A204.1 (cell line): ENCODE results near the gene PCNT.

Experiments
- FAIRE-seq: peaks from 2 replicates; lab custom pipeline; 2012; peaks lifted over from hg19 to GRCh38; lab: Jason Lieb, UNC

The PCNT gene

DNA sequence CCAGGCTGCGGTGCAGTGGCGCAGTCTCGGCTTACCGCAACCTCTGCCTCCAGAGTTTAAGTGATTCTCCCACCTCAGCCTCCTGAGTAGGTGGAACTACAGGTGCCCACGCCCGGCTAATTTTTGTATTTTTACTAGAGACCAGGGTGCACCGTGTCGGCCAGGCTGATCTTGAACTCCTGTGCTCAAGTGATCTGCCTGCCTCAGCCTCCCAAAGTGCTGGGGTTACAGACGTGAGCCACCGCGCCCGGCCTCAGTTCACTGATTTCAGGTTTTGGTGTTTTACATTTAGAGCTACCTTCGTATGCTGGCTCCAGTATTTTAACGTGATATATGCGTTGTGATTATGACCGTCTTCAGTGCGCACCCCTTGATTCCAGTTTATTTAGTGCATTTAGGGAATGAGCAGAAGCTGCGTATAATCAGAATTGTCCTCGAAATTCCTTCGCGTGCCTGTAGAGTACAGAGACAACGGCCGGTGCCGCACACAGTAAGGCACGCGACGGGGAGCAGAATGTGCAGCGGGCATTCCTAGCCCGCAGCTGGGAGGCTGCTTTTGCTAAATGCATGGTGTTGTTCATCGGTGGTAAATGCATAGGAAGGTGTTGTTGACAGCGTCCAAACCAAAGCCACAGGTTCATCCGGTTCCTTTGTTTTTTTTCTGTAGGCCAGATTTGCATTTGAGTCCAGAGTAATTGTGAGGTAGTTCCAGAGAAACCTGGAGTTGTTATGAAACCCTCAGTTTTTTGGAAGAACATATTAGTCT lies 85.9 kb downstream of the PCNT start:
- no peak for FAIRE-seq

DNA sequence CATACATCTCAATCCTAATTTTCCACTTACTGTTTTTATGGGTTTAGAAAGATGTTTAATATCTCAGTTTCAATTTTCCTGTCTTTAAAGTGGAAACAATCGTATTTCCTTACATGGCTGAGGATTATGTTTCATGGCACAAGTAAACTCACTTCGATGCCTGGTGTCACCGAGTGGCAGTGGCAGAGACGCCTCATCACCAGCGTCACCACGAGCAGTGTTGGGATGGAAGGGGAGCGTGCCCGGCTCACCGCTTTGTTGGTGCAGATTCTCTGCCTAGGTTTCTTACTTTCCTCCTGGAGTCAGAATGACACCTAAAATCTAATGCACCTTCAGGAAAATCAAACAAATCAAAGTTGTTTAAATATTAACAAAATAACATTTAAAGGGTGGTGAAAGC lies 86.6 kb downstream of the PCNT start:
- no peak for FAIRE-seq

DNA sequence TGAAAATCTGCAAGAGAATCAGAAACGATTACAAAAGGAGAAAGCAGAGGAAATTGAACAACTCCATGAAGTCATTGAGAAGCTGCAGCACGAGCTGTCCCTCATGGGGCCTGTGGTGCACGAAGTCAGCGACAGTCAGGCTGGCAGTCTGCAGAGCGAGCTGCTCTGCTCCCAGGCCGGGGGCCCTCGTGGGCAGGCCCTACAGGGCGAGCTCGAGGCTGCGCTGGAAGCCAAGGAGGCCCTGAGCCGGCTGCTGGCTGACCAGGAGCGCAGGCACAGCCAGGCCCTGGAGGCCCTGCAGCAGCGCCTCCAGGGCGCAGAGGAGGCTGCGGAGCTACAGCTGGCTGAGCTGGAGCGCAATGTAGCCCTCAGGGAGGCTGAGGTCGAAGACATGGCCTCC lies 87.3 kb downstream of the PCNT start:
- FAIRE-seq: no peak

DNA sequence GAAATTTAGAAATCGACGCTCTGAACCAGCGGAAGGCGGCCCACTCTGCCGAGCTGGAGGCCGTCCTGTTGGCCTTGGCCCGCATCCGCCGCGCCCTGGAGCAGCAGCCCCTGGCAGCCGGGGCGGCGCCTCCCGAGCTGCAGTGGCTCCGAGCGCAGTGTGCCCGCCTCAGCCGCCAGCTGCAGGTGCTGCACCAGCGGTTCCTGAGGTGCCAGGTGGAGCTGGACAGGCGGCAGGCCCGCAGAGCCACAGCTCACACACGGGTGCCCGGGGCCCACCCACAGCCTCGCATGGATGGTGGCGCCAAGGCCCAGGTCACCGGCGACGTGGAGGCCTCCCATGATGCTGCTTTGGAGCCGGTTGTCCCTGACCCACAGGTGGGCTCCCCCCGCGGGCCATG lies 87.7 kb downstream of the PCNT start:
- FAIRE-seq: no peak

DNA sequence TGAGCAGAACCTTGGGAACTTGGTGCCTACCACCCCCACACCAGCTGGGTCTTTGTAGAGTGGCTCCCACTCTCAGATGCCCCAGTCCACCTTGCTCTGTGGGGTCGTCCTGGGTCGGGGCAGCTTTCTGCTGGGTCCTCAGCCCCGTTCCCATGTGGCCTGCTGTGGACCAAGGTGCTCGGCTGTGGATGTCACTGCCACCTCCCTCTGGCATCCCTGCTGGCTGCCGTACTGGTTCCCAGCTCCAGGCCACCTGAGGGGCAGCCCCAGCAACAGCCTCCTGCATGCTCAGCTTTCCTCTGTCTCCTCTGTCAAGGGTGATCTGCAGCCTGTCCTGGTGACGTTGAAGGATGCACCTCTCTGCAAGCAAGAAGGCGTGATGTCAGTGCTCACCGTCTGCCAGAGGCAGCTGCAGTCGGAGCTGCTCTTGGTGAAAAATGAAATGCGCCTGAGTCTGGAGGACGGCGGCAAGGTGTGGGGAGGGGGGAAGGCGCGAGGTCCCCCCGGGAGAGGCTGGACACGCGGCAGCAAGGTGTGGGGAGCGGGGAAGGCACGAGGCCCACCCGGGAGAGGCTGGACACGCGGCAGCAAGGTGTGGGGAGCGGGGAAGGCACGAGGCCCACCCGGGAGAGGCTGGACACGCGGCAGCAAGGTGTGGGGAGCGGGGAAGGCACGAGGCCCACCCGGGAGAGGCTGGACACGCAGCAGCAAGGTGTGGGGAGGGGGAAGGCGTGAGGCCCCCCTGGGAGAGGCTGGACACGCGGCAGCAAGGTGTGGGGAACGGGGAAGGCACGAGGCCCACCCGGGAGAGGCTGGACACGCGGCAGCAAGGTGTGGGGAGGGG lies 88.8 kb downstream of the PCNT start:
- no peak for FAIRE-seq

DNA sequence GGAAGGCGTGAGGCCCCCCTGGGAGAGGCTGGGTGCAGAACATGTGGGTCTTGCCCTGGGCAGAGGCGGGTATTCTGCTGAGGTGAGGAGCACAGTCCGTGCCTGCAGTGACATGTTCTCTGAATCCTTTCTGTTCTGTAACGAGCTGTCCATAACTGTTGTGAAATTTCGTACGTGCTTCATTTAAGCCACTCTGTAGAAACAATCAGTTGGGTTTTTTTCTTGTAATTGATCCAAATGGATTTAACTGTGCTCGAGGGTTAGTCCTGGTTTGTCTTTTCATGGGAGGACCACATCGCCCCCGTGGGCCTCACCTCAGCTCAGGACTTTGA lies 89.4 kb downstream of the PCNT start:
- no peak for FAIRE-seq

DNA sequence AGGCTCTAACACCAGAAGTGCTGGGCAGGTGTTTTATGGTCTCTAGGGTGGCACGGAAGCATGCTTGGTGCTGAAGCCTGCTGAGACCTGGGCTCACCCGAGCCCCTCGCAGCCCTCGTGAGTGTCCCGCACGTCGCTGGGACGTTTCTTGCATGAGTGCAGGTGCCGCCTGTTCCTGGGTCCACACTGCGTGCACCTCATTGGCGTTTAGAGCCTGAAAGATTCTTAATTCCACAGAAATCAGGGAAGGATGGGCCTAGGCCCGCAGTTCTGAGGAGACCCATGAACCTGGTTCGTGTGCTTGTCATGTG lies 91.0 kb downstream of the PCNT start:
- FAIRE-seq: no peak

DNA sequence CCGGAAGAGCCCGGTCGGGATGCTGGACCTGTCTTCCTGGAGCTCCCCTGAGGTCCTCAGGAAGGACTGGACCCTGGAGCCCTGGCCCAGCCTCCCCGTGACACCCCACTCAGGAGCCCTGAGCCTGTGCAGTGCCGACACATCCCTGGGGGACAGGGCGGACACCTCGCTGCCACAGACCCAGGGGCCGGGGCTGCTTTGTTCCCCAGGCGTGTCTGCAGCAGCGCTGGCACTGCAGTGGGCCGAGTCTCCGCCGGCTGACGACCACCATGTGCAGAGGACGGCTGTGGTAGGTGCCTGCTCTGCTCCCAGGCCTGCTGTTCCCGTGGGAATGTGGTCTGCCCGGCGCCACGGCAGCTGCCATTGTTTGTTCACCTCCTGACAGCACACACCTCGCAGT lies 92.6 kb downstream of the PCNT start:
- FAIRE-seq: no peak

DNA sequence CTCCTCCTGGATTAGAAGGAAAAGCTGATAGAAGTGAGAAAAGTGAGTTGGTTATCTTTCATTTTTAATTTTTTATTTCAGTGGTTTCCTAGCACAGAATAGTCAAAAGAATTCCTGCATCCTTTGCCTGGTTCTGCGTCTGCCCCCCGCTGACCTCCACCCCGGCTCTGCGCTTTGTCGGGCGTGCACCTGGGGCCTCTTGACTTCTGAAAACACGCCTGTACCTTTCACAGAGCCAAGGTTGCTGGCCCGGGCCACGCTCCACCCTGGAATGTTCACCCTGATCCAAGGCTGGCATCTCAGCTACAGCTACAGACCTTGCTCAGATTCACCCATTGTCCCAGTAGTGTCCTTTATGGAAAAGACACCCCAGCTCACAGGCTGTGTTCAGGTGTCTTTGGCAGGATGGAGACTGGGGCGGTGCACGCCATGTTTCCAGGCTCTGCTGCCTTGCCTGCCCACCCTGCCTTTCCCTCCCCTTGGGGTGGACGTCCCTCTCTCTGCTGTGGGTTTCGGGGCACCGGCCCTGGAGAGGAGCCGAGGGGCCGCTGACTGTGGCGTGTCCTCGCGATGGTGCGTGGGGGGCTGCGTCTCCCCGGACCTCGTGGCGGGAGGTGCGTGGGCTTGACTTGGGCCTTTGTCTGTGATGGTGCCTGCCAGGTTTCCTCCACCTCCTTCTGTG lies 94.5 kb downstream of the PCNT start:
- FAIRE-seq: no peak

DNA sequence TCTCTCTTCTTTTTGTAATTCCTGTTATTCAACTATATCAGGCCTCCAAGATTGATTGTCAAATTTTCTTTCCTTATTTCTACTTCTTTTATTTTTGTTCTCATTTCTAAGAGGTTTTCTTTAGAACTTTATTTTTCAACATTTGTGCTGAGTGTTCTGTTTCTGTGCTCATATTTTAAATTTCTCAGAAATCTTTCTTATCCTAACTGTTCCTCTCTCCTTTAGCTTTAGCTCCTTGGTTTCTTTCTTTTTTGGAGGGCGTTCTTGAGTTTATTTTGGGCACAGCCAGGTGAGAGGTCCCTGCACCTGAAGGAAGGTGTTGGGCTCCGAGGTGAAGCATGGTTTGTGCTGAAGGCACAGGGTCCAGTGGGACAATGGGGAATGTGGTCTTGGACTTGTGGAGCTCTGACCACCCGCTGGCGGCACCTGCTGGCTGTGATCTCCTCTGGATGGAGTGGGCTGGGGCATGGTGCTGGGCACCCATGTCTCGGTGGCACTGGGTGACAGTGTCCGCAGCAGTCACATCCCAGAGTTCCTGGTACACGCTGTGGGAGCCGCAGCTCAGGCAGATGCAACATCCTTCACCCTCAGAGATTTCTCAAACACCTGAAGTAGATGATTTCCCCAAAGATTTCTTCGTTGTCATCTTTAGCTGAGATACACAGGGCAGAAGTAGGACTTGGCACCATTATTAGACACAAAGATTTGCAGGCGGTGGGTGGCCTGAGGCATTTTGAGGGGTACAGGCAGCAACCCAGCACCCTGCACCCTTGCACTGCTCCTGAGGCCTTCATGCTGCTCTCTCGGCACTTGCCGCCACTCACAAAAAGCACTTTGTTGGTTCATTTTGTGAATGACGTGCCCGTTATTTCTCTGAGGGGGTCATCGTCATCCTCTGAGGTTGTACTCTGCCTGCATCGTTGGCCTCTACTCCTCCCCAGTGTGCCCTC lies 96.6 kb downstream of the PCNT start:
- FAIRE-seq: no peak

DNA sequence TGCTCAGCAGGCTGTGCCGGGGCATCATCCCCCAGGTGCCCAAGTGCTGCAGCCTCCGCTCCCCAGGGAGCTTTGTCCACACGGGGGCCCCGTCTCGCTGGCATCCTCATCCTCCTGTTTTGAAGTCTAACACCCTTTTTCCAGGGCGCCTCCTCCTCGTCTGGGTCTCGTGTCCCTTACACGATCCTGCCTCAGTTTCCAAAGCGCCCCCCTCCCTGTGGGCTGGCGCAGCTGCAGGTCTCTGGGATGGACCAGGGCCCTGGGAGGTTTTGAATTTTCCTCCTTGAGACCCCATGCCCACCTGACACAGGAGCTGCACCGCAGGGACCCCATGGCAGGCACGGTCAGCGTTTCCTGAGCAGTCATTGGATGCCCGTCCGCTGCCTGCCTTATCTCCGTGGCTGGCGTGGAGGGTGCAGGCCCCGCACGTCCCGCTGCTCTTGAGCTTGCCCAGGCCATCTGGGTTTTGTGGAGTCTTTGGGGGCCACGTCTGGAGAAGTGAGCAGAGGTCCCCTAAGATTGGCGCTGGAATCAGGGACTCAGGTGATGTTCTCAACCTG lies 97.3 kb downstream of the PCNT start:
- no peak for FAIRE-seq

DNA sequence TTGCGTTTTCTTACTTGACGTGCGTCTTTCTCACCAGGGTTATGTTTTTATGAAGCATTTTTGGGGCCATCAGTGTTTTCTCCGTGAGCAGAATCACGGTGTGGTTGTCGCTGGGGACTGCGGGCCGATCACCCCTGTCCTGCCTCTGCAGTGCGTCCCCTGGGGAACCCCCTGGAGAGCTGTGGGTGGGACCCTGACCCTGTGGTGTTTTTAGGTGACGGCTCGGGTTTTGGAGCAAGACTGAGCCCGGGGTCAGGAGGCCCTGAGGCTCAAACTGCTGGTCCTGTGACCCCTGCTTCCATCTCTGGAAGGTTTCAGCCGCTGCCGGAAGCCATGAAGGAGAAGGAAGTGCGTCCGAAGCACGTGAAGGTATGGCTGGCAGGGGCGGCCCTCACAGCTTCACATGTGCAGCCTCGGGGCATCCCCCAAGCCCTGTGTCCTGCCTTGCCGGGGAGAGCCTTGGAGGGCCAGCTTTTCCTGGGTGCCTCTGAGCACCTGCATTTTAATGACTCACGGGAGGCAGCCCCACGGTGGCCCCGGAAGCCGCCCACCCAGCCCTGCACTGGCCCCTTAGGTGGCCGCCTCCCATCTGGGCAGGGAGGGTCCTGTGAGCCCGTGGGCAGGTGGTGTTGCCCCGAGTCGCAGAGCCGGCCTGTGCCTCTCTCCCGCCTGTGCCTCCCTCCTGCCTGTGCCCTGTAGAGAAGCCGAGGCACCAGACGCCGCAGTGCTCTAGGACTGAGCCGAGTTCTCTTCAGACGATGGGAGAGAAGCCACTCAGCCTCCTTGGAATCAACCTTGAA lies 98.0 kb downstream of the PCNT start:
- FAIRE-seq: no peak

DNA sequence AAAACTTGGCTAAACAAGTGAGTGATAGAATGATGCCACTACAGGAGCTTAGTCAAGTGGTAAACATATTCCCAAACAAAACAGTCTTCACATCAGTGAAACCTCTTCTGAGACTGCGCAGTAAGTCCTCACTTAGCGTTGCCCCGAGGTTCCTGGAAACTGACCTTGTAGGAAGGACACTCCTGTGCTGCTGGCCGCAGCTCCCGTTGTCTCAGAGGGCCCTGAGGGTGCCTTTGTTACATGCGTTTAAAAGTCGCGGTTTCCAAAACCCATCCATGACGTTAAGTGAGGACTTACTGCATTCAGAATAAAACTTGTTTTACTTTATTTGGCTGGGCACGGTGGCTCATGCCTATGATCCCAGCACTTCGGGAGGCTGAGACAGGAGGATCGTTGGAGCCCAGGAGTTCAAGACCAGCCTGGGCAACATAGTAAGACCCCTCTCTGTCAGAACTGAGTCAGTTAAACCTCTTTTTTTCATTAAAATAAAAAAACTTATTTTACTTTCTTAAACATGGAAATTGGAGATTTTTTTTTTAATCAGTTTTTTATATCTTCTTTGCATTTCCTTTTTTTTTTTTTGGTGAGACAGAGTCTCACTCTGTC lies 98.8 kb downstream of the PCNT start:
- no peak for FAIRE-seq

DNA sequence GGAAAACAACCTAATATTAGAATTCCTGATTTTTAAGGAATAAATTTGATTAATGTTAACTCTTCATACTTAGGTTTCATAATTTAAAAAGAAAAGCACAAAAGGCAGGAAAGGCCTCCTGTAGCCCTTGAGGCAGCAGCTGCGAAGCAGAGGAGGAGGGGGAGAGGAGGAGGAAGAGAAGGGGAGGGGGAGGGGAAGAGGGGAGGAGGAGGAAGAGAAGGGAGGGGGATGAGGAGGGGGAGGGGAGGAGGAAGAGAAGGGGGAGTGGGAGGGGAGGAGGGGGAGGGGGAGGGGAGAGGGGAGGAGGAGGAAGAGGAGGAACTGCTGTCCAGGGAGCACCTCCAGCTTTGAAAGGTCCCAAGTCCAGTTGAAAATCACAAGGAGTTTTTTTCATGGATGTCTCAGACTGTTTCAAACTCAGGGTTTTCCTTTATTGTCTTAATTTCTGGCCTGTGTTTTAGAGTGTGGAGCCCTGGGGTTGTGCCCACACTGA lies 99.6 kb downstream of the PCNT start:
- no peak for FAIRE-seq

DNA sequence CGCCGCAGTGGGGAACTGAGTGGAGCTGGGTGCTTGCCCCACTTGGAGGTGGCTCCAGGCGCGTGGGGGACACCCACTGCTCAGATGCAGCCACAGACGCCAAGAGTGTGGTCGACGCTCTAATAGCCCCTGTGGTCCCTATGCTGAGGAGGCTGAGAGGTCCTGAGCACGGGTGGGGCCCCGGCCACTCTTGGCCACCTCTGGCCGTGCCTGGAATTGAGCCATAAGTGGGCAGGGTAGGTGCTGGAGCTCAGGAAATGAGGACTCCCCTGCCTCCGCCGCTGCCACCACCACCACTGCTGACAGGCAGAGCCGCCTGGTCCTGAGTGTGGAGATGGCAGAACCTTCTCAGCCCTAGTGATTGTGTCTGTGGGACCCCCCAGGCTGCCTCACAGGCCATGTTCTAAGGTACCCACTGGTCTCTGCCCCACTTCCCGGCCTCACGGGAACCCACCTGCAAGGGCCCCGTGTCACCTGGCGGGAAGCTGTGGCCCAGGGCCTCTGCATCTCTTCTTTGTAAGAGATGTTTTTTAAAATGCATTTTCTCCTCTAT lies 100.2 kb downstream of the PCNT start:
- FAIRE-seq: no peak

DNA sequence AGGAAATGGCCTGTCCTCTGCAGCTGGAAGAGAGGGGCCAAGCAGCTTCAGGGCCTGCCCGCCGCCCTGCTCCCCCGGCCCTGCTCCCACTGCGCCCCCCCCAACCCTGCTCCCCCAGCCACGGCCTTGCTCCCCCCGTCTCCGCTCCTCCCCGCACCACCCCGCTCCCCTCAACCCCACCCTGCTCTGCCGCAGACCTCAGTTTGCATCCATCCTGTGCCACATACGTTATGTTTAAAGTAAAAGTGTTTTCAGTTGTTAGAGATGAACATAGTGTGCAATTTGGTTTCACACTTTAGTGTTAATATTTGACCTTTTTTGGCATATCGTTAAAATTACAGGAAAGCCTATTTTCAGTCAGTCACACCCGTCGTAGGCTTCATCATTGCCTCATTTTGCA lies 100.7 kb downstream of the PCNT start:
- no peak for FAIRE-seq

DNA sequence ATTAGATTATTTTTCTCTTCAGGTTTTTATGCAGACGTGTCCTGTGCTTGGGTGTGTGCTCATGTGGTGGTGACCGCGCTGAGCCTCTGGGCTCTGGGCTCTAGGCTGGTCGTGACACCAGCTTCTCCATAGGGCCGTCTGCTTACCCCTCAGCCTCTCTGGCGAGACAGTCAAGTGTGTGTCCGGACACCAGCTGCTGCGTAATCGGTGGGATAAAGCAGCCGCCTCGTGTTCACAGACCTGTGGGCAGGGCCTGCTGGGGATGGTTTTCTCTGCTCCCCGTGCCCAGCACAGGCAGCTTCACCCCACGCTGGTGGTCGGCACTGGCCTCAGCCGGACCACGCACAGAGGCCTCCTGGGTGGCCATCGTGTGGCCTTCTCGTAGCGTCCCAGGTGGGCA lies 101.1 kb downstream of the PCNT start:
- no peak for FAIRE-seq

DNA sequence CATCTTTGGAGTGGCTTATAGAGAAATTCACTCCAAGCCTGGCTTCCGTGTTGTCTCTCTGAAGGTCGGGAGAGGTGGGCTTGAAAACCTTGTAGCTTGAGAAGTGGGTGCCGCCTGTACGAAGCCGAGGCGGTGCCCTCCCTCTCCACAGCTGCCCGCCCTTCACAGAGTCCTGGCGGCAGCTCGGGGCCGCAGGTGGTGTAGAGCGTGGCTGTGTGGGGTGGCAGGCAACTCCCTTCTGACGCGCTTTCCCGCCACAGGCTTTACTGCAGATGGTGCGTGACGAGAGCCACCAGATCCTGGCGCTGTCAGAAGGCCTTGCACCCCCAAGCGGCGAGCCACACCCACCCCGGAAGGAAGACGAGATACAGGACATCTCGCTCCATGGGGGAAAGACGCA lies 101.6 kb downstream of the PCNT start:
- no peak for FAIRE-seq

DNA sequence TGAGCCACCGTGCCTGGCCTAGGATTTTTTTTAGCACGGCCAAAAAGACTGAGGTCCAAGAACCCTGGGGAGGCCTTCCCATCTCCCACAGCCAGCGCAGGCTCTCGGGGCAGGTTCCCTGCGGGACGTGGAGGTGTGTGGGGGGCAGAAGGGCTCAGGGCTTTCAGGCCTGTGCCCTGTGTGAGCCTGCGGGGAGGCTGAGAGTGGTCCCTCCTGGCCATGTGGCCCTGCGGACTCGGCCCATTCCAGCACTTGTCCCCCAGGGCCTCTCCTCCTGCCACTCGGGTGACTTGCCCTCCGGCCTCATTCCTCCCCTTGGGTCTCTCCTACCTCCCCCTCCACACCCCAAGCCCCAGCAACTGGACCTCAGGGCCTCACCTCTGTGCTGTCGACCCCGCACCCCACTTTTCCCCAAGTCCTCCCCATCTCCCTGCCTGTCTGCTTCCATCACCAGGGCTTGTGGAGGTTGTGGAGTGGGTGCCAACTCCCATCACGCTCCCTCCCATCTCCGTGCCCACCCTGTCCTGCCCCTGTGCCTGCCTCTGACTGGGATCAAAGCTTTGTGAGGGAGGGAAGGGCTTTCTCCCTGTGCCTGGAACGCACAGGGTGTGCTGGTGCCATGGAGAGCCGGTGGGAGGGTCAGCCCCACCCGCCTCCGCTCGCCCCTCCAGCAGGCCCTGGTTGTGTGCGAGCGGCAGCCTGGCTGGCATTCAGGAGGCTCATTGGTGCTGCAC lies 102.5 kb downstream of the PCNT start:
- FAIRE-seq: no peak

DNA sequence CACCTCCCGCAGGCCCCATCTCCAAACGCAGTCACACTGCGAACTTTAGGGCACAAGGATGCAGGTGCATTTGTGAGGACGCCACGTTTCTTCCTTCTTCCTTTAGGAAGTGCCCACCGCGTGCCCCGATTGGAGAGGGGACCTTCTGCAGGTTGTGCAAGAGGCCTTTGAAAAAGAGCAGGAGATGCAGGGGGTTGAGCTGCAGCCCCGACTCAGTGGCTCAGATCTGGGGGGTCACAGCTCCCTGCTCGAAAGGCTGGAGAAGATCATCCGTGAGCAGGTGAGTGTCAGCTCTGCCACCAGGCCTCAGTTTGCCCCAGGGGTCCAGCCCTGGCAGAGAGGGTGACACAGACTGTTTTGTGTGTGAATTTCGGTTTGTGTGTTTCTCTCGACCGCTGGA lies 103.6 kb downstream of the PCNT start:
- FAIRE-seq: no peak
